Amygdala (tissue), 56 donors: ENCODE data around the gene RALBP1.
"Not testable (repeated sequence)": the region's sequence is repeated elsewhere in the genome, so short reads cannot be mapped to it uniquely, and the experiment has no call there.

Source experiments
- DNase-seq, 56 donors: peaks; one replicate each; lab custom pipeline; 2025; lab: John Stamatoyannopoulos, UW

The RALBP1 gene

GRCh38 chr18:9474983-9475642, at the start of gene RALBP1:
Gene RALBP1 (plus strand): TSS chr18:9475513. CDS start chr18:9513046, 37,533 bp downstream.
- DNase-seq, result peak; percentile 92 to 100 (median 99)

- DNase-seq, result no peak
Observed at GRCh38 chr18:9426753-9427152, 48.6 kb upstream of the RALBP1 start.

- DNase-seq, result no peak
Observed at GRCh38 chr18:9428301-9428706, 47.0 kb upstream of the RALBP1 start.

- DNase-seq, result no peak
Observed at GRCh38 chr18:9428862-9429661, 46.3 kb upstream of the RALBP1 start.

- DNase-seq, result no peak
Observed at GRCh38 chr18:9429662-9429993, 45.7 kb upstream of the RALBP1 start.

GRCh38 chr18:9430315-9430714, 45.0 kb upstream of the RALBP1 start:
- DNase-seq, result not testable (repeated sequence)

GRCh38 chr18:9431296-9431695, 44.0 kb upstream of the RALBP1 start:
- no peak for DNase-seq

- DNase-seq, result not testable (repeated sequence)
Observed at GRCh38 chr18:9433122-9433521, 42.2 kb upstream of the RALBP1 start.

- DNase-seq, result no peak
Observed at GRCh38 chr18:9433671-9434121, 41.6 kb upstream of the RALBP1 start.

GRCh38 chr18:9434122-9434701, 41.1 kb upstream of the RALBP1 start:
- no peak for DNase-seq

- DNase-seq, result no peak
Observed at GRCh38 chr18:9435041-9435440, 40.3 kb upstream of the RALBP1 start.

- DNase-seq, result no peak
Observed at GRCh38 chr18:9436206-9436929, 38.9 kb upstream of the RALBP1 start.

GRCh38 chr18:9437021-9437437, 38.3 kb upstream of the RALBP1 start:
- DNase-seq, result no peak

- no peak for DNase-seq
Observed at GRCh38 chr18:9437672-9438071, 37.6 kb upstream of the RALBP1 start.

GRCh38 chr18:9441061-9441460, 34.3 kb upstream of the RALBP1 start:
- DNase-seq, result no peak

- no peak for DNase-seq
Observed at GRCh38 chr18:9444549-9444948, 30.8 kb upstream of the RALBP1 start.

GRCh38 chr18:9446839-9447238, 28.5 kb upstream of the RALBP1 start:
- no peak for DNase-seq

- DNase-seq, result no peak
Observed at GRCh38 chr18:9447334-9447733, 28.0 kb upstream of the RALBP1 start.

GRCh38 chr18:9449600-9450414, 25.5 kb upstream of the RALBP1 start:
- no peak for DNase-seq

GRCh38 chr18:9450920-9451319, 24.4 kb upstream of the RALBP1 start:
- DNase-seq, result not testable (repeated sequence)
